ENCODE measurements around the gene NUTF2.

NUTF2 gene

DNA sequence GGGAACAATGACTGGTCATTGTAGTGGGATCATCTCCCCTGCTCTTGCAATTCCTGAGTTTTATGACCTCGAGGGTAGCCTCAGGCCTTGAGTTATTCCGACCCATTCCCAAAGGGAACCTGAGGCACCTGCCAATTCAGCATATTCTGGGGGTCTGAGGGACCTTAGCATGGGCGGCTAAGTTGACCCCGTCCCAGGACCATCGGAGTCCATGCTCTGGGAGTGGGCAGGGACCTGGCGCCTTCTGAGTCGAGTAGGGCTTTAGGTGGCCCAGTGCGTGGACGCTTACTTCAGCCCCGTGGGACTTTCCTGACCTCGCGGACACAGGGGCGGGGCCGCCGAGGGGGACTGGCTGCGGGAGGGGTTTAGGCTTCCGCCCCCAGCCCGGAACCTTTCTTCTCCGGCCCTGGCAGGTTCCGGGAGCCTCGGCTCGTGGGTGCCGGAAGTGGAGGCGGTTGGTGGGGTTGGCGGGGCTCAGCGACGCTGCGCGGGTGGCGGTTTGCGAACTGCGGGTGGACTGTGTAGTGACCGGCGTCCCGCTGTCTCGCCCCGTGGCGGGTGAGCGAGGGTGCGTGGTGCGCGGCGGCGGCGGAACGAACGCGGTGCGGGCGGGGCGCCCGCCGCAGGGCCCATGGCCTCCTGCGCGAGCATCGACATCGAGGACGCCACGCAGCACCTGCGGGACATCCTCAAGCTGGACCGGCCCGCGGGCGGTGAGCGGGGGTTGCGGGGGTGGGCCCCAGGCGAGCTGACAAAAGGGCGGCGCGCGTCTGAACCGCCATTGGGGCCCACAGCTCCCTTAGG, 26.1 kb downstream of the NUTF2 start, which contains the start of gene EDC4:
Gene EDC4, plus strand, starts transcription at position 422 of the 804 bp plus-strand sequence. Its CDS starts 210 bp downstream, at position 632.
- H3K4me2 ChIP-seq (ENCODE audit: low read length): peak within 1 kb of the TSS; percentile 85
- H3K4me1 ChIP-seq: peaks cover 11% of the 10 kb centered on the region
- peak within 1 kb of the TSS; percentile 61 for H3K27ac ChIP-seq
- no peaks in the 10 kb centered on the region for H3K9me3 ChIP-seq (ENCODE audit: control insufficient read depth, low read length)
- H3K36me3 ChIP-seq (ENCODE audit: control insufficient read depth, insufficient read depth, low read length): no peaks in the 10 kb centered on the region
- peak within 1 kb of the TSS; percentile 72 for H3K4me3 ChIP-seq (ENCODE audit: low read depth, low read length)
- H2AFZ ChIP-seq: peak within 1 kb of the TSS; percentile 89
- H3K9ac ChIP-seq: peak within 1 kb of the TSS; percentile 74
- peaks cover 23% of the 10 kb centered on the region for H3K79me2 ChIP-seq
- no peaks in the 10 kb centered on the region for H3K27me3 ChIP-seq (ENCODE audit: control insufficient read depth, insufficient read depth, low read length)
- TF ChIP-seq CTCF (IDR thresholded peaks at IDR 0.05): no peak

GRCh38 chr16:67873435-67874370, 27.0 kb downstream of the NUTF2 start:
- H3K9ac ChIP-seq: peak overlapping the region; percentile 74
- no peaks in the 10 kb centered on the region for H3K36me3 ChIP-seq (ENCODE audit: control insufficient read depth, insufficient read depth, low read length)
- no peaks in the 10 kb centered on the region for H3K9me3 ChIP-seq (ENCODE audit: control insufficient read depth, low read length)
- no peaks in the 10 kb centered on the region for H3K27me3 ChIP-seq (ENCODE audit: control insufficient read depth, insufficient read depth, low read length)
- H2AFZ ChIP-seq: peak overlapping the region; percentile 89
- H3K4me1 ChIP-seq: peaks cover 11% of the 10 kb centered on the region
- peak overlapping the region; percentile 85 for H3K4me2 ChIP-seq (ENCODE audit: low read length)
- H3K79me2 ChIP-seq: peaks cover 23% of the 10 kb centered on the region
- peak overlapping the region; percentile 61 for H3K27ac ChIP-seq
- peak overlapping the region; percentile 72 for H3K4me3 ChIP-seq (ENCODE audit: low read depth, low read length)
- no peak for TF ChIP-seq CTCF (IDR thresholded peaks at IDR 0.05)

DNA sequence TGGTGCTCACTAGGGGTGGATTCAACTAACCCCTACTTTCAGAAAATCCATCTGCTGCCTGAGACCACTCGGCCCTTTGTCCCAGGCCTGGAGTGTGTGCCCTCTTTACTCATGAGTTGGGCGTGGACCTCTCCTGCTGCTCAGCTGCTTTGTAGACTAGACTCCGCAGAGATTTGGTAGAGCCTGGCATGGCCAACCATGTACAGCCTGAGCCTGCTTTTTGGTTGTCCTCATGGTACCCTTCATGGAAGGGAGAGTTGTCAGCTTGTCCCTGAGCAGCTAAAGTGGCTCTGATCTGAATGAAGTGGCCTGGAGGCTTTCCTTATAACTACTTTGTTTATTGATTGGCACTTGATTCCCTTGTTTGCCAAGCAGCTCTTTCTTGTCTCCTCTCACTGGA, 27.6 kb downstream of the NUTF2 start:
- H3K4me3 ChIP-seq (ENCODE audit: low read depth, low read length): peak overlapping the region; percentile 72
- no peaks in the 10 kb centered on the region for H3K9me3 ChIP-seq (ENCODE audit: control insufficient read depth, low read length)
- peaks cover 23% of the 10 kb centered on the region for H3K79me2 ChIP-seq
- H3K27ac ChIP-seq: no peak overlapping the region
- H3K36me3 ChIP-seq (ENCODE audit: control insufficient read depth, insufficient read depth, low read length): no peaks in the 10 kb centered on the region
- peak overlapping the region; percentile 85 for H3K4me2 ChIP-seq (ENCODE audit: low read length)
- H3K27me3 ChIP-seq (ENCODE audit: control insufficient read depth, insufficient read depth, low read length): no peaks in the 10 kb centered on the region
- H3K4me1 ChIP-seq: peaks cover 11% of the 10 kb centered on the region
- no peak overlapping the region for H2AFZ ChIP-seq
- no peak for TF ChIP-seq CTCF (IDR thresholded peaks at IDR 0.05)
- no peak overlapping the region for H3K9ac ChIP-seq

GRCh38 chr16:67877064-67877463, 30.3 kb downstream of the NUTF2 start:
- no peak for TF ChIP-seq CTCF (IDR thresholded peaks at IDR 0.05)
- Histone ChIP-seq H3K79me2 (peaks cover 23% of the 10 kb centered on the region), H3K36me3 (ENCODE audit: control insufficient read depth, insufficient read depth, low read length) (no peaks in the 10 kb centered on the region), H3K9ac (no peak overlapping the region), H3K4me3 (ENCODE audit: low read depth, low read length) (no peak overlapping the region), H3K4me2 (ENCODE audit: low read length) (peak overlapping the region; percentile 33), H3K27ac (no peak overlapping the region), H3K9me3 (ENCODE audit: control insufficient read depth, low read length) (no peaks in the 10 kb centered on the region), H3K4me1 (peaks cover 11% of the 10 kb centered on the region), H3K27me3 (ENCODE audit: control insufficient read depth, insufficient read depth, low read length) (no peaks in the 10 kb centered on the region), H2AFZ (no peak overlapping the region)
